ENCODE results near the gene KCNB1. TPM values are rescaled to one million over a fixed set of nuclear protein-coding genes. Genes with fewer than 3 reads are reported as not detected.
"Not testable (repeated sequence)": the region's sequence is repeated elsewhere in the genome, so short reads cannot be mapped to it uniquely, and the experiment has no call there.

KCNB1 gene
- total RNA-seq, 1 donor from 2014 or later: 9.8 TPM

- no peak for DNase-seq
Measured at GRCh38 chr20:49433333-49433732, 49.1 kb downstream of the KCNB1 start.

- DNase-seq: no peak
Measured at GRCh38 chr20:49432550-49432949, 49.9 kb downstream of the KCNB1 start.

GRCh38 chr20:49431329-49431728 is 51.1 kb downstream of the KCNB1 start:
- no peak for DNase-seq

- DNase-seq: no peak
Measured at GRCh38 chr20:49430320-49430719, 52.1 kb downstream of the KCNB1 start.

- DNase-seq: peak; percentile 67
Measured at GRCh38 chr20:49427751-49428518, 54.5 kb downstream of the KCNB1 start.

- DNase-seq: no peak
Measured at GRCh38 chr20:49426873-49427272, 55.6 kb downstream of the KCNB1 start.

- no peak for DNase-seq
Measured at GRCh38 chr20:49426395-49426794, 56.1 kb downstream of the KCNB1 start.

- DNase-seq: no peak
Measured at GRCh38 chr20:49424536-49424935, 57.9 kb downstream of the KCNB1 start.

GRCh38 chr20:49422161-49422560 is 60.3 kb downstream of the KCNB1 start:
- no peak for DNase-seq

GRCh38 chr20:49420811-49421295 is 61.6 kb downstream of the KCNB1 start:
- DNase-seq: peak; percentile 71

DNA sequence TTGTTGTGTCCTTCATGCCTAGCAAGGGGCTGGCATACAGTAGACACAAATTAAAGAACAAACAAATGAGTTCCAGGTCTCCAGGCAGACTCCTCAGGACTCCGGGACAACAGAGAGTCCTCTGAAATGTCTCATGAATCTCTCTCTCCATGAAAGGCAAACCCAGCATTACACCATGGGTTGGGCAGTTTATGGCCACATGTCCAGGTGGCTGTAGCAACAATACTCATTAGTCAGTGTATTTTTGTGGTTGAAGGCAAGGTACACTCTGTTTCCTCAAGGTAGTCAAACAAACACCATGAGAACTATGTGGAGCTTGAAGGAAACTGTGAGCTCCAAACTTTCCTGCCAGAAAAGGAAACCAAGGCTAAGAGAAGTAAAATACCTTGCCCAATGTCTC is 62.2 kb downstream of the KCNB1 start:
- no peak for DNase-seq

GRCh38 chr20:49419785-49420184 is 62.7 kb downstream of the KCNB1 start:
- no peak for DNase-seq

DNA sequence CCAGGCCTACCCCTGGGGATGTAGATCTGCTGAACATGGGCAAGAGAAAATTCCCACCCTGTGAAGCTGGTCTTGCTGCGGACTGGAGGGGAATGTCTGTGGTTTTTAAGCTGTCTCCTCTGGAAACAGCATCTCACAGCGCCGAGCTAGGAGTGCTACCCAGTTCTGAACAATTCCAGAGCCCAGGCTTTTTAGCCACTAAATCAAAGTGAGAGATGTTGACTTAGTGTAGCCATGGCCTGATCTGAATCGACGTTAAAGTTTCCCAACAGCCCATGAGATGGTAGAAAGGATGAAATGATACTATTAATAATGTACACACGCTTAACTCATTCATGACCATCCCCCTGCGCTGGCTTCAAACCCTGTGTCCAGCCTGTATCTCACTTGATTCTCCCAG is 63.7 kb downstream of the KCNB1 start:
- DNase-seq: no peak

DNA sequence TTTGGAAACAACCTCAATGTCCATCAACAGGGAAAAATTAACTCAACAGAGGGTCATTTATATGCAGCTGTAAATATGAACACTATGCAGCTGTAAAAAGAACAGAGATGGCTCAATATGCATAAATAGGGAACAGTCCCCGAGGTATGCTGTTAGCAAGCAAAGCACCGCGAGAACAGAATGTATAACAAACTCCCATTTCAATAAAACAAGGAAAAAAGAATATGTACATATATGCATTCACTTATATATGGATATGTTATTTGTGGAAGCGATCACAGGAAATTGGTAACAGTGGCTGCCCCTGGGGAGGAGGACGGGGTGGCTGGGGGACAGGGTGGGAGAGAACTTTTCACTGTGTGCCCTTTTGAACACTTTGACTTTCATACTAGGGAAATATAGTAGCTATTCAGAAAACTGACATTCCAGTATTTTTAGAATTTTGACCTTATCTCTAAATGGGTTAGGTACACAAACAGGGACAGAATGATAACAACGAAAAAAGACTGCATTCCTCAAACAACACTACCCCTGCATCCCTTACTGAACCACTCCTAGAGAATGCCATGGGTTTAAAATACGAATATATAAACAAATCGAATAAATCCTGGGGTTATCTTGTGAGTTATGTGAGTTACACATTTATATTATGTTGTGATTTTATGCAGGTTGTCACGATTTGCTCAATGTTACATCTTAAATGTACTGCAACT is 64.5 kb downstream of the KCNB1 start:
- no peak for DNase-seq

GRCh38 chr20:49415668-49416044 is 66.8 kb downstream of the KCNB1 start:
- no peak for DNase-seq

DNA sequence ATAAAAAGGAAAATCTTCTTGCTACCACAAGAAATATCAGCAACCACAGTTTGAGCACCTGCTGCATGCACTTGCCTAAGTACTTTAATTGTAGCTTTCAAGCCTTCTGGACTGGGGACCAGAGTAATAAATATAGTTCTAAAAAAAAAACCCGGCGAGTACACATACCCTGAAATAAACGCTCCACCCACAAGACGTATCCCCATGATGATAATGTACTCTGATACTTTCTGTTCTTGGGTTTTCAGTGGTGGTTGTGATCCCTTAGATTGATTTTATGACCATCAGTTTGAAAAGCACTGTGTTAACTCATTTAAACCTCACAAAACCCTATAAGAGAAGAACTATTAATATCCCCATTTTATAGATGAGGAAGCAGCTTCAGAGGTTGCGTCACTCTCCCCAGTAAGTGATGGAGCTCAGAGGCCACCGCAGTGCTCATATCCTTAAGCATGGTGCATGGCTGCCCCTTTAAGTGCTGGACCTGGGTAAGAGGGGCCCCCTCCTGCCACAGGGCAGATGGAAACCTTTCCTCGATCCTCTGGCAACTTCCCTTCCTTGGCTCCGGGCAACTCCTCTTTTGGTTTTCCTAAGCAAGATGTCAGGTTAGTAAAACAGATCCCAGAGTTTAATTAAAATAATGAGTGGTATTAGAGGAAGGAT is 67.3 kb downstream of the KCNB1 start:
- DNase-seq: no peak

- no peak for DNase-seq
Measured at GRCh38 chr20:49413677-49414076, 68.8 kb downstream of the KCNB1 start.

GRCh38 chr20:49412953-49413352 is 69.5 kb downstream of the KCNB1 start:
- no peak for DNase-seq

DNA sequence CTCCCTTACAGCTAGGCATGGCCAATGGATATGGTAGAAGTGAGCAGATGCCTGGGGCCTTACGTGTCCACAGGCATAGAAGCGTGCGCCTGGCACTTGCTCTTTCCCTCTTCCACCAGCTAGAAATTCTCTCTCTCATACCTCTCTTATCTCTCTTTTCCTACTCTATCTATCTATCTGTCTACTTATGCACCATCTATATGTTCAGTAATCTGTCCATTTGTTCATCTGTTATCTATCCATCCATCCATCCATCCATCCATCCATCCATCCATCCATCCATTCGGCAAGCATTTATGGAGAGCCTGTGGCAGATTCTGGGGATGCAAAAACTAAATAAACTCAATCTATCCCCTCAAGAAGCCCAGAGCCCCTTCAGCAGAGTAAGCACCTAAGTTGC is 70.2 kb downstream of the KCNB1 start:
- DNase-seq: no peak

GRCh38 chr20:49411221-49411925 is 71.1 kb downstream of the KCNB1 start:
- no peak for DNase-seq

GRCh38 chr20:49409975-49410621 is 72.4 kb downstream of the KCNB1 start:
- DNase-seq: not testable (repeated sequence)

Data from tongue (tissue), 2 donors.